Measurements from ENCODE around the gene KANK2. TPM values are rescaled to one million over a fixed set of nuclear protein-coding genes. Genes with fewer than 3 reads are reported as not detected.

The KANK2 gene
- total RNA-seq, 1 donor from 2014 or later, result 23.0 TPM

DNA sequence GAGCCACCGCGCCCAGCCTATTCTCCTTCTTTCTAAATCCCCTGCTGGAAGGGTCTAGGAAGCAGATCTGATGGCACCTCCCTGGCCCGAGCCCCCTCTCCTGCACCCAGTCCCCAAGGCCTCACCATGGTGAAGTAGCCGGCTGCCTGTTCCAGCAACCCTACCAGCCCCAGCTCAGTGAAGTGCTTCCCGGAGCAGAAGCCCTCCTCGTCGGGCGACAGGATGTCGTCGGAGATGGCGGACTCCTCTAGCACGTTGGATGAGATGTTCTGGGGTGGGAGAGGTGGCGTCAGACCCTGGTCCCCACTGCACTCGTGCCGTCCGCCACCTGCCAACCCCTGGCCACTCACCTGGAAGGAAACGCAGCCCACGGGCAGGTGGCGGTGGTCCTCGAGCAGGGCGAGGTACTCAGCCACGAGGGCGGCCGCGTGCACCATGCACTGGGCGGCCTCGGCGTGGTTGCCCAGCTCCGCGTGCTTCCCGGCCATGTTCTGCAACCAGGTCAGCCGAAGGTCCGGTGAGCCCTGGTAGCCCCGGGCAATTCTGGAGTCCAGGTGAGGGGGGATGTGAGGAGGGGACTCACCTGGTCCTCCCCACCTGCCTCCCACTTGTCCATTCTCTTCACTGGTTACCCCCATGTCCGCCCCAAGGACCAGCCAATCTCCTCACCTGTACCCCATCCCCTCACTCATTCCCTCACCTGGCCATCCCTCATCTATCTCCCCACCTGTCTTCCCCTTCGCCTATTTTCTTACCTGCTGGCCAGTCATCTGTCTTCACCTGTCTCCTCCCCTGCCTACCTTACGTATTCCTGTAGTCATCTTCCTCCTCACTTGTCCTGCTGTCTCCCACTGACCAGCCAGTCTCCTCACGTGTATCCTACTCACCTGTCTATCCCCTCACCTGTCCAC lies 11.5 kb upstream of the KANK2 start:
- no peak overlapping the region for H3K27ac Mint-ChIP-seq (ENCODE audit: unreplicated experiment)
- H3K9me3 Mint-ChIP-seq (ENCODE audit: unreplicated experiment), result peaks cover 16% of the 10 kb centered on the region
- DNase-seq, result peak; percentile 48
- no peak overlapping the region for H3K4me3 Mint-ChIP-seq (ENCODE audit: unreplicated experiment)
- TF ChIP-seq, protein P1, sequence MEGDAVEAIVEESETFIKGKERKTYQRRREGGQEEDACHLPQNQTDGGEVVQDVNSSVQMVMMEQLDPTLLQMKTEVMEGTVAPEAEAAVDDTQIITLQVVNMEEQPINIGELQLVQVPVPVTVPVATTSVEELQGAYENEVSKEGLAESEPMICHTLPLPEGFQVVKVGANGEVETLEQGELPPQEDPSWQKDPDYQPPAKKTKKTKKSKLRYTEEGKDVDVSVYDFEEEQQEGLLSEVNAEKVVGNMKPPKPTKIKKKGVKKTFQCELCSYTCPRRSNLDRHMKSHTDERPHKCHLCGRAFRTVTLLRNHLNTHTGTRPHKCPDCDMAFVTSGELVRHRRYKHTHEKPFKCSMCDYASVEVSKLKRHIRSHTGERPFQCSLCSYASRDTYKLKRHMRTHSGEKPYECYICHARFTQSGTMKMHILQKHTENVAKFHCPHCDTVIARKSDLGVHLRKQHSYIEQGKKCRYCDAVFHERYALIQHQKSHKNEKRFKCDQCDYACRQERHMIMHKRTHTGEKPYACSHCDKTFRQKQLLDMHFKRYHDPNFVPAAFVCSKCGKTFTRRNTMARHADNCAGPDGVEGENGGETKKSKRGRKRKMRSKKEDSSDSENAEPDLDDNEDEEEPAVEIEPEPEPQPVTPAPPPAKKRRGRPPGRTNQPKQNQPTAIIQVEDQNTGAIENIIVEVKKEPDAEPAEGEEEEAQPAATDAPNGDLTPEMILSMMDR (IDR thresholded peaks at IDR 0.05; ENCODE audit: partially characterized antibody, unreplicated experiment), result no peak
- H3K4me1 Mint-ChIP-seq (ENCODE audit: low read depth, unreplicated experiment), result no peaks in the 10 kb centered on the region
- peaks cover 14% of the 10 kb centered on the region for H3K36me3 Mint-ChIP-seq (ENCODE audit: unreplicated experiment)
- peaks cover 19% of the 10 kb centered on the region for H3K27me3 Mint-ChIP-seq (ENCODE audit: unreplicated experiment)

DNA sequence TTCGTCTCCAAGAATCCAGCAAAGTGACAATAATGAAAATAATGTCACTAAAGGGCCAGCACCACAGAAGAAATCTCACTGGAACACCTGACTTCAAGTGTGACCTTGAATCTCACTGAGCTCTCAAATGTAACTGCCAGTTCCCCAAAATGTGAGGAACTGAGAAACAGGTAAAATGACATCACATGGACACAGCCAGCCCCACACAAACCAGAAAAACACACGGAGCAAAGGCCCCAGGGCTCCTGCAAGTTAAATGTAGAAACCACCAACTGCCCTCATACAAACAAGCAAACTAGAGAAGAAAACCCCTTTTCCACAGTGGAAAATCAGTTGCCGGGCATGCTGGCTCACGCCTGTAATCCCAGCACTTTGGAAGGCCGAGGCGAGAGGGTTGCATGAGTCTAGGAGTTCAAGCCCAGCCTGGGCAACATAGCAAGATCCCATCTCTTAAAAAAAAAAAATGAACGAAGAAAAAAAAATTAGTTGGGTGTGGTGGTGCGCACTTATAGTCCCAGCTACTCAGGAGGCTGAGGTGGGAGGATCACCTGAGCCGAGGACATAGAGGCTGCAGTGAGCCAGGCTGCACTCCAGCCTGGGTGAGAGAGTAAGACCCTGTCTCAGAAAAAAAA lies 8.7 kb upstream of the KANK2 start:
- Mint-ChIP-seq H3K27ac (ENCODE audit: unreplicated experiment) (no peak overlapping the region), H3K9me3 (ENCODE audit: unreplicated experiment) (peaks cover 13% of the 10 kb centered on the region), H3K4me1 (ENCODE audit: low read depth, unreplicated experiment) (no peaks in the 10 kb centered on the region), H3K27me3 (ENCODE audit: unreplicated experiment) (peaks cover 17% of the 10 kb centered on the region), H3K36me3 (ENCODE audit: unreplicated experiment) (peaks cover 7% of the 10 kb centered on the region), H3K4me3 (ENCODE audit: unreplicated experiment) (no peak overlapping the region)
- TF ChIP-seq, protein P1 (IDR thresholded peaks at IDR 0.05; ENCODE audit: partially characterized antibody, unreplicated experiment), result no peak
- DNase-seq, result no peak

GRCh38 chr19:11204943-11205349 lies 7.6 kb upstream of the KANK2 start:
- Mint-ChIP-seq H3K36me3 (ENCODE audit: unreplicated experiment) (no peaks in the 10 kb centered on the region), H3K27me3 (ENCODE audit: unreplicated experiment) (peaks cover 8% of the 10 kb centered on the region), H3K4me1 (ENCODE audit: low read depth, unreplicated experiment) (no peaks in the 10 kb centered on the region), H3K9me3 (ENCODE audit: unreplicated experiment) (peaks cover 2% of the 10 kb centered on the region), H3K27ac (ENCODE audit: unreplicated experiment) (no peak overlapping the region), H3K4me3 (ENCODE audit: unreplicated experiment) (no peak overlapping the region)
- TF ChIP-seq, protein P1 (IDR thresholded peaks at IDR 0.05; ENCODE audit: partially characterized antibody, unreplicated experiment), result no peak
- DNase-seq, result no peak

DNA sequence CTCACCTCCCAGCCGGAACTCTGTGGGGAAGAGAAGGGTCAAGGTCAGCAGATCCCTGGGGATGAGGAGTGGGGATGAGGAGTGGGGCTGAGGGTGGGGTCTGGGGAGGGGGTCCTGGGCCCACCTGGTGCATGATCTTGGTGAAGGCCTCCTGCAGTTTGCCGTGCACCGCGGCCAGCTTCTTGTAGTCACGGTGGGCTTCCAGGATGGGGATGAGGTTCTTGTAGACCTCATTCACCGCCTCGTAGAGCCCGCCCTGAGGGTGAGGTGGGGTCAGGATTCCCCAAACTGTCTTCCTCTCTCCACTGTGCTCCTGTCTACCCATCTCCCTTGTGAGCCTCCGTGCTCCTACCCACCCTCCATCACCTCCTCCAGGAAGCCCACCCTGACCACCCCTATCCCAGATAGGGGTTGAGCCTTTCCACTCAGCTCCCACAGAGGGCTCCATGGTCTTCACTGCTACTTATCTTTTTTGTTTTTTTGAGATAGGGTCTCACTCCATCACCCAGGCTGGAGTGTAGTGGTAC lies 6.8 kb upstream of the KANK2 start:
- DNase-seq, result no peak
- Mint-ChIP-seq H3K4me3 (ENCODE audit: unreplicated experiment) (no peak overlapping the region), H3K27ac (ENCODE audit: unreplicated experiment) (no peak overlapping the region), H3K27me3 (ENCODE audit: unreplicated experiment) (peaks cover 4% of the 10 kb centered on the region), H3K9me3 (ENCODE audit: unreplicated experiment) (no peaks in the 10 kb centered on the region), H3K4me1 (ENCODE audit: low read depth, unreplicated experiment) (no peaks in the 10 kb centered on the region), H3K36me3 (ENCODE audit: unreplicated experiment) (peaks cover 3% of the 10 kb centered on the region)
- TF ChIP-seq, protein P1 (IDR thresholded peaks at IDR 0.05; ENCODE audit: partially characterized antibody, unreplicated experiment), result no peak

Data from glutamatergic neuron (in vitro differentiated cells).